GM04503 (cell line): ENCODE data around the gene ALG6.

Experiments
- DNase-seq: peaks from one replicate; pipeline ENCODE4 v3.0.0-alpha.2; 2012; ENCODE audit warnings: low read depth

The ALG6 gene

DNA sequence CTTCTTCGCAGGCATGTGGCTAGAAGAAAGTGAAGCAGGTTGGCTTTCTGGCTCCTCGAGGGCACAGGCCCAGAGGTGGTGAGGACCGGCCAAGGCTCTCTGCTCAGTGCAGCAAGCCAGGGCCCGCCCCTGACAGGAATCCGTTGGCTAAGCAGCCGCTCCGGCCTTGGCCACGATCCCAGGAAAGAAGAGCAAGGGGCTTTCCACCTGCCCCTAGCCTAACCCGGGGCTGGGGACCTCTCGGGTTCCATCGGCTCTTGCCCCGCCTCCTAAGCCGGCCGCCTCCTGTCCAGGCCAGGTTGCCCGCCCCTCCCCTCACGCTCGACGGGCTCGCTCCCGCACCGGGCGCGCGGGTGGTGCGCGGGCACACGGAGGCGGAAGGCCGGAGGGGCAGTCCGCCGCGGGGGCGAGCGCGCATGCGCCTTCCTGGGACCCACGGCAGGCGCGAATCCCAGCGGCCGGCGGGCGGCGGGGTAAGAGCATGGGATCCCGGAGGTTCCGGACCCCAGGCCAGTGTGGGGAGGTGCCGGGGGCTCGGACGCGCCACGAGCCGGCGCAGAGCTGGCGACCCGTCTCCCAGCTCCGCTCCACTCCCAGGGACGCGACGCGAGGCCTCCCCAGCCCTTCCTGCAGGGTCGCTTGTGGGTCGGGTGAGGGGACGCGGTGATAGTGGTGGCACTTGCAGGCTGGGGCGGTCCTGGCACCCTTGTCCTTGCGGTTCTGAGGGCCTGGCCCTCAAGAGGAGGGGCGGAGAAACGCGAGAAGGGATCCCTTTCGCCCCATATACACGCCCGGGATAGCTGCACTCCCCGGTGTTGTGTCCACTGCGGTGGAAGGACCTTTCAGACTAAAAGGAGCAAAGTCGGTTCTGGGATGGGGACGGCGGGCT, at the start of gene ALG6:
ALG6 (plus strand) TSS at position 413 of the 889 bp plus-strand sequence. CDS start 3,351 bp downstream, outside the sequence.
- DNase-seq, result peak; percentile 51

DNA sequence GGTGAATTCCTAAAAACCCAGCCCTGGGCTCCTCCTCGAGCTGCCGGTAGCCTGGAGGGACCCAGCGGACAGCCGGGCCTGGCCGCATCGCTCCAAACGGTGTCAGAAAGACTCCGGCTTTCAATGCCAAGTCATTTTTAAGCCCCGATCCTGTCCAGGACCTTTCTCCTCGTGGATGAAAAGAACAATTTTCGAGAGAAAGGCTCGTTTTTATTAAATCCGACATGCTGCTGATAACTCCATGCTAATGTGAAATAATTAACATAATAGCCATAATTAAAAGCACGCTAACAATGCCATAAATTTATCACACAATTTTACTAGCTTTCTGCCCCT, 49.6 kb upstream of the ALG6 start:
- no peak for DNase-seq

DNA sequence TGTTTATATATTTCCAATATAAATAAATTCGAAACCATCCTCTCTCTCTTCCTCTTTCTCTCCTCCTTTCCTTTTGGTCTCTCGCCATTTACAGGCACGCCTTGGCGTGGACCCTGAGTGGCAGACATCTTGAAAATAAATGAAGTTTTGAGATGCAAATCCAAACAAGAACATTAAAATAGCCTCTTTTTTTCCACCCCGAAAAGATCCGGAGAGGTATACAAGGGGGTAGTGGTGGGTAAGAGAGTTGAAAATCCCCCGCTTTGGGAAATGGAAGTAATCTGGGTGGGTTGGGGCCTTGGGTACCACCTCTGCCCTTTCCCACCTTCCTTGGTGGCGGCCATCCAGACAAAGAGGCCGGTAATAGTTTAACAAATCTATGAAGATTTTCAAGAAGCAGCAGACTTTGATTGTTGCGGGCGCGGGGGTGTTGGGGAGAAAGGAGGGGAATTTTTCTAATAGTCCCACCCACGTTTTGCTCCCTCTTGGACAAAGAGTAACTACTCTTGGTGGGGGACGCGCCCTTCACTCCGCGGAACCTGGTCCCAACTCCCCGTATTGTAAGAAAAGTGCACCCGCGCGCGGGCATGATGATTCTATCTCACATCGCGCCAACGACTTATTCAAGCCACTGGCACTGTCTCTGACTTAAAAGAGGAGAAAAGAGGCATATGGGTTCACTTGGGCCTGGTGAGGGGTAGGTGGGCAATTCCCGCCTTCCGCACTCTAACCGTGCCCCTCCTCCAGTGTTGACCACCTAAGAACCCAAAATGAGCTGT, 49.0 kb upstream of the ALG6 start:
- DNase-seq, result no peak

DNA sequence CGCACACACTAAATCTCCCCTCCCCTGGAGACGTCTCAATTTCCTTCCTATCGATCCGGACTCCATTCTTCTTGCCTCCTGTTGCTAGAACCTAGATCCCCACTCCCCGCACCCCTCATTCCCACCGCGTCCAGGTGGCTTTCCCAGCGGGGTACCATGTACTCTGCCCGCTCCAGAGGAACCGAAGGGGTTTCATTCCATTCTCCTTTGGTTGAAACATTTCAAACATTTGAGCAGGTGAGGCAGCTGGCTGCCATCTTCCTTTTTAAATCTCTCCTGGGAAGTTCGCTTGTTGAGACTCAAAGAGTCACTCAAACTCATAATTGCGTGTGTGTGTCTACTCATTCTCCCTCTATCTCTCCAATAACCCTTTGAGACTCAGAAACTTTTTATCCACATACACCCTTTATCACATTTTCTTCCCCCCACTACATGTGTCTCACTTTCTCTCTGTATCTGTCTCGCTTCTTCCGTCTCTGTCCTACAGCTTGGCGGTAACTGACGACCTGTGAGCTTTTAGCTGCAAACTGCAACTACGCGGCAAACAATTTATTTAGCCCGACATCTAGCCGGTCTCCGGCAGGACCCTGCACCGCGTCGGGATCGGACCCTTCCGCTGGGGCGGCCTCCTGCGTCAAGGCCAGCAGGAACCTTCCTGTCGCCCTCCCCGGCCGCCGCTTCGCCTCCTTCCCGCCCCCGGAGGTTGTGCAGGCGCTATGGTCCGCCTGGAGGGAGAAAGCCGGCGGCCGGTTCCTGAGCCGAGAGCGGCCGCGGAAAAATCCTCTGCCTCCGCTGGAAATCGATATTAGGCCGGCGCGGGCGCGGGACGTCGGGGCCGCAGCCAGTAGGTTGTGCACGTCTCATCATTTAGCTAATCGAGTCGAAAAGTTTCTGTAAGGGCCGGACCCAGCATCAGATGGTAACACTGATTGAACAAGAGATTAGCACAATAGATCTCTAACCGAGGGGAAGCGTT, 48.1 kb upstream of the ALG6 start:
- DNase-seq, result no peak

DNA sequence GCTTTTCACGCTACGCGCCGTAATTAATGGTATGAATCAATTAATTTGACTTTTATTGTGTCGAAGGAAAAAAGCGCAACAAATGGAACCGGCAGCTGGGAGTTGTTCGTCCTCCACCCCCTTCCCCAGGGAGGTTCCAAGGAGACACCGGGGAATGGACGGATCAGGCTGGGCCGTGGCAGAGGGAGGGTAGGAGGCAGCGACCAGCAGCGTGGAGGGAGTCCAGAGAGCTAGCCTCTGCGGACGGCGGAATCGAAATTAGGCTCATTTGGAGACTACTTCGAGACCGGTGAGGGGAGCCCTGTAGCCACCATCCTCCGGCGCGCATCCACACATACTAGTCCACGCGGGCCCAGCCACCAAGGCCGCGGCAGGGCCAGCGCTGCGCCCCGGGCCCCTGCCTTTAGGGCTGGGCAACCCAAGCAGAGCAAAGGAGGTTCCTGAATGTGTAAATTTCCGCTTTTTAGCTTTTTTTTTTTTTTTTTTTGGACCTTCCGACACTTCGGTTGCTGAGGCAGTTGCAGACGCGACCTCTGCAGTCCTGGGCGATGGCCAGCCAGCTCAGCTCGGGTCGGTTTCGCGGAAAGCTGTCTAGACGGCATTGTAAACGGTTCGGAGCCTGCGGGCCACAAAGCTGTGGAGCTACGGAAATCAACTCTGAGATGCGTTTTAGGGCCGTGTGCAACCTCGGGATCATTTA, 47.3 kb upstream of the ALG6 start:
- no peak for DNase-seq

DNA sequence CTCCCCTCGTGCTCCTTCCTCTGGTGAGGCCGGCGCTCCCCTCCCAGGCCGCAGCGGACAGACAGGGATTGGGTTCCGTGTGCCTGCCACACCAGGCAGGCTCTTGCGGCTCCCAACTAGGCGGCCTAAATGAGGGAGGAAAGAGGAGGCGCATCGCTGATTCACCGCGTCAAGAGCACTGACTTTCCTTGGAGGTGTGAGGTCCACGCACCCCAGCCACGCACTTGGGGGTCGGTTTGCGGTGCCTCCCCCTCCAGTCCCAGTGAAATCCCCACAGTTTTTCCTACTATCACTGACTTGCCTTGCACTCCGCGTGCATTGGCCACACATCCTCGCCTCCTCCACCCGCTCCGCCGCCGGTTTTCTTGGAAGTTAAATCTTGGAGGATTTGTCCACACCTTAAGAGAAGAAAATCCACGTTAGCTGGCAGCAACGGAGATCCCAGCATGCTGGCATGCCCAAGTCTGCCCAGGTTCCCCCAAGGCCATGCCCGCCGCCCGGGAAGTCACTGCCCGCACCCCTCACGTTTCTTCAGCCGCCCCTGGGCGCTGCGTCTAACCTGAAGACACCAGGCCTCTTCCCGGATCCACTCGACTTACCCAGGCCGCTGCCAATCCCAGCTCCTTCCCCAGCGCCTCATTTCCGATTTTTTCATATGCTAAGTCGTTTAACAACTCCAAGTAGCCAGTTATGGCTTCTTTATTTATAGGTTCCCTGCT, 46.2 kb upstream of the ALG6 start:
- DNase-seq, result no peak

DNA sequence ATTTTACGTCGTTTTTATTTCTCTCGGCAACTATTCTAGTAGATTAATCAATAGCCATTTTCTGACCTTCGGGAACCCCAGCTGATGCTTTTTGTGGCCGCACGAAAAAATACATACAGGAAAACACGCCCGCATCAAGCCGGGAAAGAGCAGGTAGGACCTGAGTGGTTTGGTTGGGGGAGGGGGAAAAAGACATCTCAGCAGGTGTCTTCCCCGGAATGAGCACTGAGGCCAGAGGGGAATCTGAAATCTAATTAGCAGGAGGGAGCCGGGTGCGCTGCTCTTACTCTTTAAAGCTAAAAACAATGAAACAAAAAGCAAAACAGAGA, 45.7 kb upstream of the ALG6 start:
- no peak for DNase-seq

DNA sequence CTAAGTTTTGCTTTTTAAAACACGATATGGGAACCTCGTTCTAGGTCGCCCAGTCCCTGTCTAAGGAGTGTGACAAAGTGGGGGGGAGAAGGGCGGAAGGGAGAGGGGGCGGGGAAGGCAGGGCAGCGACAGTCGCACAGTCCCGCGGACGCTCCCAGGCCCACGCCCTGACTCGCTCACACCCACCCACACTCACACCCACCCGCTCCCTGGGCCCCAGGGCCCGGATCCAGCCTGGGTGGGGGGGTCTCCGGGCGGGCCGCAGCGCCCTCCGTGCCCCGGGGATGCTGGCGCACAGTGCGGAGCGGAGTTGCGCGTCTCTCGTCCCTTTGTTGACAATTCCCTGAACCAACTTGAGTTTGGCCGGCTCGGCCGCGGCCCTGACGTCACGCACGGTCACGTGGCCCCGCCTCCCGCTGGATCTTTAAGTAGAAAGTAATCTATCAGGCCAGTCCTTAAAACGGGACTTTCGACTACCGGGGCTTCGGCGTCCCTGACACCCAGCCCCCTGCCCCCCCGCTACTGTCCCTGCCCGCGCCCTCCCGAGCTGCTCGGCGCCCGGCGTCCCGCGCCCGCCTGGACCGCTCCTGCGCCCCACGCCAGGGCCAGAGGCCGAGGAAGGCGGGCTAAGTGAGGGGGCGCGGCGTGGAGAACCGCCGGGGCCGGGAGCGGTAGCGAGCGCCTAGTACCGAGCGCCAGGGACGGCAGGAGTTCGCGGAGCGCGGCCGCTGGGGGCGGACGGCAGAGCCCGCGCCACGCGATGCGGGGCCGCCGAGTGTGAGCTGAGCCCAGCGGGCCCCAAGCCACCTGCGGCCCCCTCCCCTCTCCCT, 45.1 kb upstream of the ALG6 start, which contains the start of gene FOXD3:
FOXD3 (plus strand) TSS at position 454 of the 830 bp plus-strand sequence. CDS start 492 bp downstream, outside the sequence.
- no peak for DNase-seq

DNA sequence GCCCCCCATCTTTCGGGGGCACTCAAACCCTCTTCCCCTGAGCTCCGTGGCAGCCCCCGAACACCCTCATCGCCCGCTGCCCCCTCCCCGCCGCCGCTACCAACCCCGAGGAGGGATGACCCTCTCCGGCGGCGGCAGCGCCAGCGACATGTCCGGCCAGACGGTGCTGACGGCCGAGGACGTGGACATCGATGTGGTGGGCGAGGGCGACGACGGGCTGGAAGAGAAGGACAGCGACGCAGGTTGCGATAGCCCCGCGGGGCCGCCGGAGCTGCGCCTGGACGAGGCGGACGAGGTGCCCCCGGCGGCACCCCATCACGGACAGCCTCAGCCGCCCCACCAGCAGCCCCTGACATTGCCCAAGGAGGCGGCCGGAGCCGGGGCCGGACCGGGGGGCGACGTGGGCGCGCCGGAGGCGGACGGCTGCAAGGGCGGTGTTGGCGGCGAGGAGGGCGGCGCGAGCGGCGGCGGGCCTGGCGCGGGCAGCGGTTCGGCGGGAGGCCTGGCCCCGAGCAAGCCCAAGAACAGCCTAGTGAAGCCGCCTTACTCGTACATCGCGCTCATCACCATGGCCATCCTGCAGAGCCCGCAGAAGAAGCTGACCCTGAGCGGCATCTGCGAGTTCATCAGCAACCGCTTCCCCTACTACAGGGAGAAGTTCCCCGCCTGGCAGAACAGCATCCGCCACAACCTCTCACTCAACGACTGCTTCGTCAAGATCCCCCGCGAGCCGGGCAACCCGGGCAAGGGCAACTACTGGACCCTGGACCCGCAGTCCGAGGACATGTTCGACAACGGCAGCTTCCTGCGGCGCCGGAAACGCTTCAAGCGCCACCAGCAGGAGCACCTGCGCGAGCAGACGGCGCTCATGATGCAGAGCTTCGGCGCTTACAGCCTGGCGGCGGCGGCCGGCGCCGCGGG, 44.2 kb upstream of the ALG6 start:
- DNase-seq, result no peak

DNA sequence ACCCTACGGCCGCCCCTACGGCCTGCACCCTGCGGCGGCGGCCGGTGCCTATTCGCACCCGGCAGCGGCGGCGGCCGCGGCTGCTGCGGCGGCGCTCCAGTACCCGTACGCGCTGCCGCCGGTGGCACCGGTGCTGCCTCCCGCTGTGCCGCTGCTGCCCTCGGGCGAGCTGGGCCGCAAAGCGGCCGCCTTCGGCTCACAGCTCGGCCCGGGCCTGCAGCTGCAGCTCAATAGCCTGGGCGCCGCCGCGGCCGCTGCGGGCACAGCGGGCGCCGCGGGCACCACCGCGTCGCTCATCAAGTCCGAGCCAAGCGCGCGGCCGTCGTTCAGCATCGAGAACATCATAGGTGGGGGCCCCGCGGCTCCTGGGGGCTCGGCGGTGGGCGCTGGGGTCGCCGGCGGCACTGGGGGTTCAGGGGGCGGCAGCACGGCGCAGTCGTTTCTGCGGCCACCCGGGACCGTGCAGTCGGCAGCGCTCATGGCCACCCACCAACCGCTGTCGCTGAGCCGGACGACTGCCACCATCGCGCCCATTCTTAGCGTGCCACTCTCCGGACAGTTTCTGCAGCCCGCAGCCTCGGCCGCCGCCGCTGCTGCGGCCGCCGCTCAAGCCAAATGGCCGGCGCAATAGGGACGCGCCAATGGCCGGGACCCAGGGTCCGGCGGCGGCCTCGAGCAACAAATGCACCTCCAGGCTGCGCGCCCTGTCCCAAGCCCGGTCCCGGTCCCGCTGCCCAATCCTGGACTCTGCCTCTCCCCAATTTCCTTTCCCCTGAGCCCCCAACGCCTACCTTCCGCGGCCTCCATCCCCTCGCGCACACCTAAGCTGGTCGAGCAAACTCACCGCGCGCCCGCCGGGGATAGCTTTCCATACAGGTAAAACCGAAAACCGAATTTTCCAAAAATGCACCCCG, 43.3 kb upstream of the ALG6 start:
- no peak for DNase-seq

DNA sequence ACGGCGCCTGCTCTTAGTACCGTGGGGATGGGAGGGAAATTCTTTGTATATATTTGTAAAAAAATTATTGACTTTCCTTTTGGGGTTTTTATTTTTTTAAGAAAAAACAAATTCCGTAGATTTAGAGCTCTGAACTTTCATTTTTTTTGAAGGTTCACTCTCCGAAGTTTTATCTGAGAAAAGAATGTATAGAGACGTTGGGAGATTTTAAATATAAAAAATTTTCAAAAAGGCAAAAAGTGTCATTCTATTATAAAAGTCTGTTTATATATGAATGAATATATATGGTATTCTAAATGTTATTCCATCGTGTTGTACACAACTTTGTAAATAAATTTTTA, 42.7 kb upstream of the ALG6 start:
- DNase-seq, result no peak

DNA sequence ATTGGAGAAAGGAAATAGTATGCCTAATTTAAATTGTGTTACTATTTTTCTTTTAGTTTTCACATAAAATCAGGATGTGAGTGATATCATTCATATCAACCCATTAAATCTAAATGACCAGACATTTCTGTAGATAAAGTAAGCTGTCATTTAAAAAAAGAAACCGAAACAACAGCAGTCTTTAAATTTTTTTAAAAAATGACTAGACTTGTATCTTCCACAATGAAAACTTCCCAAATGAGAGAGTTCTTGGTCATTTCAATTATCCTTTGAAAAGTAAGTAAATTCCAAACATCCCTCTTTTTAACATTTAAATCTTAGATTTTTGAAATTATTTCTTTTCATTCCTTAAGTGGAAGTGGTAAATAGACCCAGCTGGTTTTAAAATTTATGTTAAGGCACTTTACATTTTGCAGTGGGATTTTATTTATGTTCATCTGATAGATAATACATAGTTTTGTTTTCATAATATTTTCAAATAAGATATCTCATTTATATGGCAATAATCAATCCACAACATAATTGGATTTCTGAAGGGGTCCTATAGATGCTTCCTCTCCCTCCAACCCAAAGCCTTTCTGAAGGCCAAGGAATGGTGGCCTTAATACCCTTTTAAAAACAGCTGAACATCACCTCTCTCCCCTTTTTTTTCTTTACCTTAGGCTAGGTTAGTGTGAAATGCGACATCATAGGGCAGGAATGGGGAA, 42.0 kb upstream of the ALG6 start:
- no peak for DNase-seq

DNA sequence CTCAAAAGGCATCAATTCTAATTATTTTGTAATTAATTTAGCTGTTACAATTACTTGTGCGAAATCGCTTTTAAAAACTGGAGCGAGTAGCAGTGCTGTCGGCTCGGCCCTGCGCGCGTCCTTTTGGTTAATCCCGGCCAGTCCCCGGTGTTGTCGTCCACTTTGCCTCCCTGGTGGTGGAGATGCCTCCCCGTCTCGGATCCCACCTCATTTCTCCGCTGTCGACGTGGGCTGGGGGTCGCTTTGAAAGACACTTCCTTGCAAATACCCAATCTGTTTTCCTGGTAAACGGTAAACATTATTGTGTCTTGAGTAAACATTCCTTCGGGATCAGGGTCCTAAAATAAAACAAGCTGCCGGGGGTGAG, 41.3 kb upstream of the ALG6 start:
- DNase-seq, result no peak

DNA sequence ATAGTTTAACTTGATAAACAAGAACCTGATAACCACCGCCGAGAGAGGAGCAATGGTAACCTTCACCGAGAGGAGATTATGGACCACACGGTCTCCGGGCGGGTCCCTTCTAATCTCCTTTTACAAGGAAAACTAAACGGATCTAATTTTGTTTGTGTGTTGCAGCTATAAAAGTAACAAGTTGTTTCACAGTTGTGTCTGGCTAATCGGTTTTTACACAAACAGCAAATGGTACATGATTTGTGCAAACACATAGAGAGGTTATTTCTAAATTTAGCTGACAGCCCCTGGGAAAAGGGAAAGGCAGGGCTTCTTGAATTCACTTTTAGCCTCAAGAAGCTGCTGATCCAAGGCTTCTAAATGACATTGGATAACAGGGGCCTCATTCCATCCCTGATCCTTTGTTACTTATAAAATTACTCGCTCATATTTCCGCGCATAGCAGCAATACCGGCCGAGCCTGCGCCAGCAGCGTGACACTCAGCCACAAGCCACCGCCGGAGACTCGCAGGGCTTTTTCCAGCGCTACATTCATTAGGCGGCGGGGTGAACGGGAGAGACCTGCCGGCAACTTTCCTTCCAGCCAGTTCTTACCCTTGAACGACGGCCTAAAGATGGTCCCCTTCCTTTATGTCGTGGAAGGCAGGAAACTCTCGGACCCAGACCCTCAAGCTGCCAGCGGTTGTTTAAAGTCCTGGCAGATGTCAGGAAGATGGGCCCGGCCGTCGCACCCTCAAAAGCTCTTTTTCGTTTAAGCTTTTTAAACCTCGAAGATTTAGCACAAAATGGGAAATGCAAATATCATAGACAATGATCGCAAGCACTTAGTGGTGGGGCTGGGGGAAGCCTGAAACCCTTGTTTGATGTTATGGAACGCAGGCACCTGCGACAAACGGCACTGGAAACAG, 40.7 kb upstream of the ALG6 start:
- DNase-seq, result no peak

DNA sequence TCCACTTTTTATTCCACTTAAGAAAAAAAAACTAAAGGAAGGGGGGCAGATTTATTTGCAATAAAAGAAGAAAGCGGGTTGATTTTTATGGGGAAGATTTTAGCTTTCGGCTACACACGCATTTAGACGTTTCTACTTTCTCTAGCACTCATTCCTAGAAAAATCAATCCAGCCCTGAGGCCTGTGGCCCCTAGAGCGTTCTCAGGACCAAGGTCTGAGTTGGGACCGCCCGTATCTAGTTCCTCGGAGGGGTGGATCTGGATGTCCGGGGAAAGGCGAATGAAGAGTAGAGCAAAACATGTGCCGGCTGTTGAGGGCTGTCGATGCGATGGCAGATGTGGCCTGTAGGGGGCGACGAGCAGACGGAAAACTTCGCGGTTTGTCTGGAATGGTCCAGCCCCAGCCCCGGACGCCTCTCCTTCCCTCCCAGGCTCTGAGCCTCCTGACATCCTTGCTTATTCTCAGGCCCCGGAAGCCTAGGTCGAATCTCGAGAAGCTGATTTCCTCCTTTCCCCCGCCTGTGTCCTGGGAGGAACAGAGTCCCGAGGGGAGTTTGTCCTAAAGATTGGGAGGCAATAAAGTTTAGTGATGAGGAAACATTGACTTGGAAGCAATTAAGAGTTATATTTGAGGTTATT, 39.9 kb upstream of the ALG6 start:
- no peak for DNase-seq

DNA sequence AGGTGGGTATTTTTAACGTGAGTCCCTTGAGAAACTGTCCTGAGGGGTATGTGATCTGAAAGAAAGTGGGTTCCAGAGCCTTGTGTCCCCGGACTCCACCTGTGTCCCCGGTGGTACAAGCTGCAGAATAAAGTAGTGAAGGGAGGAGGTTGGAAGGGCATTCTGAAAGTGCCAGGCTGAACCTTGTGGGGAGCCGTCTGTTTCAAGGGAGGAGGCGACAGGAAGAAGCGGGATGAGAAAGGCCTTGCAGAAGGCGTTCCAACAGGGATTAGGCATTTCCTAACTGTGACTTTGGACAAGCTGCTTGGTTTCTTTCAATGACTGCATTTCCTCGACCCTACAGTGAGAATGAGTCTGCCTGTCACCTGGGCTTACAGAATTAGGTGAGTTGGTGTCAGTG, 39.3 kb upstream of the ALG6 start:
- no peak for DNase-seq
